A673 (cell line): ENCODE data around the gene YJEFN3. TPM values are rescaled to one million over a fixed set of nuclear protein-coding genes. Genes with fewer than 3 reads are reported as not detected.

Experiments used
- BruUV-seq: library from RNA; stranded (reverse); fragments of 400-500 nt; replicated peaks from 2 replicates; lab custom pipeline; 2021; lab: Mats Ljungman, UMichigan
- CTCF ChIA-PET: fragments of 300-600 bp; sonication (Branson Sonifier 250); formaldehyde crosslinking; loops from one replicate; lab custom pipeline; 2022; ENCODE audit warnings: antibody characterized with exemption; lab: Charles Lee
- POLR2A ChIA-PET: fragments of 300-600 bp; sonication (Branson Sonifier 250); formaldehyde crosslinking; loops from one replicate; lab custom pipeline; 2022; ENCODE audit warnings: antibody characterized with exemption; ENCODE audit not compliant: low non-redundant PET; lab: Charles Lee
- DNase-seq: peaks from one replicate; pipeline ENCODE4 v3.0.0-alpha.2; 2015; ENCODE audit warnings: low spot score
- H3K27ac ChIP-seq: fragments of 200-600 bp; sonication (generic); 2 replicates; pipeline ENCODE4 v1.5.1; 2016; ENCODE audit warnings: mixed run types, low read depth, mild to moderate bottlenecking, mixed read lengths, antibody characterized with exemption, low read length; ENCODE audit not compliant: poor library complexity, severe bottlenecking
- H3K27me3 ChIP-seq: fragments of 200-600 bp; sonication (generic); replicated peaks from 2 replicates; pipeline ENCODE4 v1.6.1; 2017; ENCODE audit warnings: mixed run types, low read depth, mild to moderate bottlenecking, mixed read lengths, antibody characterized with exemption, low read length; ENCODE audit not compliant: insufficient read depth, poor library complexity
- H3K36me3 ChIP-seq: fragments of 200-600 bp; sonication (generic); 2 replicates; pipeline ENCODE4 v1.6.1; 2016; ENCODE audit warnings: mixed run types, mild to moderate bottlenecking, mixed read lengths, antibody characterized with exemption, low read length; ENCODE audit not compliant: insufficient read depth, poor library complexity, severe bottlenecking
- H3K4me1 ChIP-seq: fragments of 200-600 bp; sonication (generic); 2 replicates; pipeline ENCODE4 v1.6.1; 2017; ENCODE audit warnings: mixed run types, mild to moderate bottlenecking, mixed read lengths, antibody characterized with exemption, low read length; ENCODE audit not compliant: insufficient read depth, poor library complexity, severe bottlenecking
- H3K4me3 ChIP-seq: fragments of 200-600 bp; sonication (generic); 2 replicates; pipeline ENCODE4 v1.5.1; 2016; ENCODE audit warnings: low read depth, mixed run types, mild to moderate bottlenecking, mixed read lengths, low read length; ENCODE audit not compliant: poor library complexity, severe bottlenecking
- H3K9me3 ChIP-seq: fragments of 200-600 bp; sonication (generic); 2 replicates; pipeline ENCODE4 v1.6.1; 2016; ENCODE audit warnings: mixed run types, low read depth, mild to moderate bottlenecking, mixed read lengths, antibody characterized with exemption, low read length; ENCODE audit not compliant: poor library complexity, severe bottlenecking
- EZH2 ChIP-seq: fragments of 200-600 bp; sonication (generic); IDR thresholded peaks from 2 replicates; pipeline ENCODE4 v1.6.1; 2017; ENCODE audit warnings: borderline replicate concordance, low read depth, mild to moderate bottlenecking, mixed read lengths, antibody characterized with exemption, low read length; ENCODE audit not compliant: poor library complexity, severe bottlenecking
- intact Hi-C: fragments of 100-400 bp; cut with micrococcal nuclease; formaldehyde crosslinking; loops from one replicate; pipeline ENCODE4 v1.10.0; 2022; ENCODE audit not compliant: unreplicated experiment
- total RNA-seq: library from RNA; stranded (reverse); gene quantifications from 2 replicates; pipeline ENCODE4 v1.2.3, GENCODE V29; 2021
- TF ChIP-seq, protein P1 (sequence below): fragments of 300-800, 200-600 bp; sonication (generic); conservative IDR thresholded peaks from 2 replicates; pipeline ENCODE4 v1.5.1; 2017; ENCODE audit warnings: low read depth, mild to moderate bottlenecking, antibody characterized with exemption, low read length, moderate library complexity, mixed read lengths

The YJEFN3 gene
- total RNA-seq, 1 experiment from 2014 or later = 8.6 TPM

DNA sequence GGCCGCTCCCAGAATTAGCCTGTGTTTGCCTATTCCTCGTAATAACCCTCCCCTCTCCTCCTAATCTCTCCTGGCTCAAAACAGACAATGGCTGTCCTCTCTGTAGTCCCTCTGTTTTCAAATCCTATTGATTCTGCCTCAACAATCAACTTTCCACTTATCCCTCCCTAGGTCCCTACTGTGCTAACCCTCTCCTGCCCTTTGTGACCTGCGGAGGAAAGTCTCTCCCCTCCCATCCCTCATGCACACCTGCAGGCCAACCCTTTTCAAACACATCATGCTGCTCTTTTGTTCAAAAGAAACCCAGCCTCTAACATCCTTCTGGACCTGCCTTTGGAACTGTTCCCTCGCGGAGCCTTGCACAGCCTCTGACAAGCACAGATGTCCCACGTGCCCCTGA lies 46.7 kb downstream of the YJEFN3 start:
- POLR2A ChIA-PET = no interaction called here
- intact Hi-C loops = no loop called here
- no peak for DNase-seq

DNA sequence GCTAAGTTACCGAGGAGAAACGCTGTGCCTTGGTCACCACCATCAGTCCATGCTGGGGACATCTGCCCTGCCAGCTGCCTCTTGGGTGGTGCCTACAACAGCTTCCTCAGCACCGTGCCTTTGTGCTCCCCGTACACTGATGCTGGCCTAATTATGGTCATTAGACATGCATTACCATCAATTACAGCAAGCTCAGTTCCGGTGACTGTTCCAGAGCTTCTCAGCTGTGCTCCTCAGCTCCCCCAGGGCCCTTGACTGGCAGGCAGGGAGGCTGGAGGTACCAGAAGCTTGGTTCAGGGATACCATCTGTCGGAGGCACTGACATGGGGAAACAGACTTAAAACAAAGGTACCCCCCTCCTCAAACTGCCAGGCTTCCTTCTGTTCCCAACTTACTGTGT lies 49.5 kb downstream of the YJEFN3 start:
- intact Hi-C loops = no loop called here
- BruUV-seq = no TSS peak
- Histone ChIP-seq H3K36me3 (no peaks in the 10 kb centered on the region), H3K4me3 (no peak overlapping the region), H3K27ac (no peak overlapping the region), H3K4me1 (no peaks in the 10 kb centered on the region), H3K27me3 (no peaks in the 10 kb centered on the region), H3K9me3 (no peaks in the 10 kb centered on the region)
- ChIA-PET CTCF (no interaction called here), POLR2A (no interaction called here)
- TF ChIP-seq, protein P1, sequence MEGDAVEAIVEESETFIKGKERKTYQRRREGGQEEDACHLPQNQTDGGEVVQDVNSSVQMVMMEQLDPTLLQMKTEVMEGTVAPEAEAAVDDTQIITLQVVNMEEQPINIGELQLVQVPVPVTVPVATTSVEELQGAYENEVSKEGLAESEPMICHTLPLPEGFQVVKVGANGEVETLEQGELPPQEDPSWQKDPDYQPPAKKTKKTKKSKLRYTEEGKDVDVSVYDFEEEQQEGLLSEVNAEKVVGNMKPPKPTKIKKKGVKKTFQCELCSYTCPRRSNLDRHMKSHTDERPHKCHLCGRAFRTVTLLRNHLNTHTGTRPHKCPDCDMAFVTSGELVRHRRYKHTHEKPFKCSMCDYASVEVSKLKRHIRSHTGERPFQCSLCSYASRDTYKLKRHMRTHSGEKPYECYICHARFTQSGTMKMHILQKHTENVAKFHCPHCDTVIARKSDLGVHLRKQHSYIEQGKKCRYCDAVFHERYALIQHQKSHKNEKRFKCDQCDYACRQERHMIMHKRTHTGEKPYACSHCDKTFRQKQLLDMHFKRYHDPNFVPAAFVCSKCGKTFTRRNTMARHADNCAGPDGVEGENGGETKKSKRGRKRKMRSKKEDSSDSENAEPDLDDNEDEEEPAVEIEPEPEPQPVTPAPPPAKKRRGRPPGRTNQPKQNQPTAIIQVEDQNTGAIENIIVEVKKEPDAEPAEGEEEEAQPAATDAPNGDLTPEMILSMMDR = no peak
- TF ChIP-seq EZH2 = no peak
- DNase-seq = peak; percentile 26

More for the DNA sequence above, 46.7 kb downstream of the YJEFN3 start:
- Histone ChIP-seq H3K36me3 (no peaks in the 10 kb centered on the region), H3K9me3 (no peaks in the 10 kb centered on the region), H3K4me1 (no peaks in the 10 kb centered on the region), H3K4me3 (no peak overlapping the region), H3K27me3 (no peaks in the 10 kb centered on the region), H3K27ac (no peak overlapping the region)
- CTCF ChIA-PET = no interaction called here
- TF ChIP-seq EZH2 = no peak
- TF ChIP-seq, protein P1 = no peak
- no TSS peak for BruUV-seq

DNA sequence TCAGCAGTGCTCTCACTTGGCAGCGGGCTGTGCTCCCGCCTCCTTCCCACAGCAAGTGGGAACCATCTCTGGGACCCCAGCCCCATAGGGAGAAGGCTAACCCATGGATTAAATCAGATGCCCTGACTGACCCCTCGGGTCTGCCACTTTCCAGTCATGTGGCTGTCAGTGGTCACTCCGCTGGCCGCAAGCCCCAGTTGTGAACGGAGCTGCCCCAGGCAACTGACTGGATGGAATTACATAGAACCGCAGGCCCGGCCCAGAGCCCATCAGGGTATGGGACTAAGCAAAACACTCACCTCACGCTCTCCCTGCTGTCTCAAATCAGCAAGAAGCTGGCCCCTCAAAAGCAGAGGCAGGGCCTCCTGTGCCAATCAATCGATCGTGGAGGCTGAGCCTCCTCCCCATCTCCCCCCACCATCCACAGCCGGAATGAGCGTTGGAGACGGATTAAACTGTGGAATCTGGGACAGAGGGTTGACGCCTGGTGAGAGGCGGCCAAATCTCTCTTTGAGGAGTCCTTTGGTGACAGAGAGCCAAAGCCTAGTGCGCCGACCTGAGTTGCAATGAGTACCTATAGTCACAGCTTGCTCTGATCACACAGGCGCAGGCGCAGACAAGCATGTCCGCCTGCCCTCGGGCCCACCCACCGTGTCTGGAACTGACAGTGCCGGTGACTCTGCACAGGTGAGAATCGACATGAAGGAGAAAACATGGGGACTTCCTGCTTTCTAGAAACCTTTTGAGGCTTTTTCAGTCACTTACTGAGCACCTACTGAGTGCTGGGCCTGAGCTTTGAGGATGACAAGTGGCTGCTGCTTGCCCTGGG lies 51.0 kb downstream of the YJEFN3 start:
- POLR2A ChIA-PET = no interaction called here
- BruUV-seq = no TSS peak
- Histone ChIP-seq H3K4me1 (no peaks in the 10 kb centered on the region), H3K9me3 (no peaks in the 10 kb centered on the region), H3K36me3 (no peaks in the 10 kb centered on the region), H3K27ac (no peak overlapping the region), H3K27me3 (no peaks in the 10 kb centered on the region), H3K4me3 (no peak overlapping the region)
- DNase-seq = no peak
- intact Hi-C loops = no loop called here
- CTCF ChIA-PET = no interaction called here
- TF ChIP-seq EZH2 = no peak
- TF ChIP-seq, protein P1 = no peak
